Omental fat pad (tissue), 4 donors: ENCODE measurements around the gene KCNQ1. TPM values are rescaled to one million over a fixed set of nuclear protein-coding genes. Genes with fewer than 3 reads are reported as not detected.

ENCODE experiments used
- ATAC-seq: fragments of 150-250 bp; one replicate; pipeline ENCODE4 v1.9.1; 2016; ENCODE audit warnings: mild to moderate bottlenecking, moderate library complexity; ENCODE audit not compliant: low FRiP score
- DNase-seq: peaks from one replicate; pipeline ENCODE4 v3.0.0-alpha.2; 2019; ENCODE audit warnings: low spot score
- CTCF ChIP-seq, 3 donors: fragments of 450-650 bp; IDR thresholded peaks; one replicate each; pipeline ENCODE4 v1.5.1; 2016 to 2017; ENCODE audit warnings: antibody characterized with exemption in 3 of 3, mild to moderate bottlenecking in 3 of 3, moderate library complexity in 2 of 3
- total RNA-seq, 4 donors: library from RNA; depleted of rRNA; stranded (reverse); fragments of >200 nt; gene quantifications; one replicate each; pipeline ENCODE4 v1.1.0, GENCODE V29; 2016

Gene KCNQ1
- total RNA-seq, 4 donors from 2014 or later = 4.5 to 5.9 (median 5.2) TPM

DNA sequence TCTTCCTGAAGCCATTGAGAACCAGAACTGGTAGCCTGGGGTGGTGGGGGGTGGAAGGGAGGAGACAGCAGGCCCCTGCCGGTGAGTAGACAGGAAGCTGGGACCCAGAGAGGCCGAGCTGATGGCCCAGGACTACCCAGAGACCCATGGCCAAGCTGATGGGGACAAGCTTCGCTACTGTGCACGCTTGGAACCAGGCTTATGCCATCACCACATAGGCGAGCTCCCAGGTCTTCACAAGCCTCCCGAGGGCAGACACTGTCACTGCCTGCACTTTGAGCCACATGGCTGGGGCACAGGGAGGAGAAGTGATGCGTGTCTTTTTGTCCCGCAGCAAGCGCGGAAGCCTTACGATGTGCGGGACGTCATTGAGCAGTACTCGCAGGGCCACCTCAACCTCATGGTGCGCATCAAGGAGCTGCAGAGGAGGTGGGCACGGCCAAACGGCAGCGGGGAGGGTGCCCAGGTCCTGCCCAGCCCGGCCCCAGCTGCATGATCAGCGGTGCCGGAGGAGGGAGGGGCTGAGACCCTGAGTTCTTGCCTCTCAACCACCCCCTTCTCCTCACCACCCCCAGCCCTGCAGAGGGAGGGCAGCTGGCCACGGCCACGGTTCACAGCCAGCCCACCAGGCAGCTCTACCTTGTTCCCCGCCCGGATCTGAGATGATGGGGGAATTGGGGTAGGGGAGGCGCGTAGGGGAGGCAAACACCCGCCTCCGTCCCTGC is 331.0 kb downstream of the KCNQ1 start:
- no peak for ATAC-seq
- no peak for TF ChIP-seq CTCF (IDR thresholded peaks at IDR 0.05)

GRCh38 chr11:2776351-2777061 is 331.7 kb downstream of the KCNQ1 start:
- ATAC-seq (no peak), DNase-seq (peak; percentile 21)
- no peak for TF ChIP-seq CTCF (IDR thresholded peaks at IDR 0.05)

More for the DNA sequence above, 331.0 kb downstream of the KCNQ1 start:
- DNase-seq = no peak

GRCh38 chr11:2777386-2777785 is 332.6 kb downstream of the KCNQ1 start:
- TF ChIP-seq CTCF (IDR thresholded peaks at IDR 0.05) = no peak
- ATAC-seq (no peak), DNase-seq (no peak)

- DNase-seq (no peak), ATAC-seq (no peak)
- TF ChIP-seq CTCF (IDR thresholded peaks at IDR 0.05) = no peak
Measured at GRCh38 chr11:2777871-2778629, 333.2 kb downstream of the KCNQ1 start.

DNA sequence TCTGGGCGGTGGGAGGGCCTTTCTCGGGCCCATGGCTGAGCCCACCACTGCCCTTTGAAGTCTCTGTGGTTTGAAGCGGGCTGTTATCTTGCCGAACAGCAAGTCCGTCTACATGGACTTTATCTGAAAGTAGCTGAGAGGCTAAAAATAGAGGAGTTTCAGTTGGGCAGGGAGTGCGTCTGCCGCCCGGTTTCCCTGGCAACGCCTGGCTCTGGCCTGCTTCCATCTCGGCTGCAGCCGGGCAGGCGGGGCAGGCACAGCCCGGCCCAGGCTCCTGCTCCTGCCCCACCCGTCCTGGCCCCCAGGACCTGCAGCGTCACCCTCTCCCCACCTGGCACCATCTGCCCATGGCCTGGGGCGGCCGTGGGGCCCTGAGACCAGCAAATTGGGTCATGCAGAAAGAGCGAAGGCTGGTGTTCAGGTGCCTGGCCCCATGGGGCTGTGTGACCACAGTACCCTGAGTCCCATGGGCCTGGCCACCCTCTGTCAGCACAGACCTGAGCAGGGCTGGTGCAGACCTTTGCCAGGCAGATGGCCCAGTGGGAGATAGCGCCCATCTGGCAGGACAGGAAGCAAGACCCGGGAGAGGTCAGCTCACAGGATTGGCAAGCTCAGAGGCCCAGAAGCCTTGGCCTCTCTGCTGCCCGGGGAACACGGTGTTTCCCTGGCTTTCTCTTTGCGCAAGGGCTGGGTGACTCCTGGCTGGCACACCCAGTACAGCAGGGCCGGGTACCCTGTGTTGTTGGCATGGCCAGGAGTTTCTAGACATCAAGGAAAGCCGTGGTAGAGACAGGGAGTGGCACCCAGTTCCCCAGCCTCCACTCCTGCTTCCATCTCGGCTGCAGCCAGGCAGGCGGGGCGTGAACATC is 334.1 kb downstream of the KCNQ1 start:
- ATAC-seq = peak; percentile 82
- no peak for DNase-seq
- TF ChIP-seq CTCF (IDR thresholded peaks at IDR 0.05) = no peak

- TF ChIP-seq CTCF (IDR thresholded peaks at IDR 0.05) = no peak
- no peak for DNase-seq
Measured at GRCh38 chr11:2779499-2779980, 334.7 kb downstream of the KCNQ1 start.

More at GRCh38 chr11:2779499-2779980, 334.7 kb downstream of the KCNQ1 start:
- no peak for ATAC-seq
